Naive thymus-derived CD8-positive, alpha-beta T cell (primary cell): ENCODE results near the gene CIITA. TPM values are rescaled to one million over a fixed set of nuclear protein-coding genes. Genes with fewer than 3 reads are reported as not detected.

Source experiments
- ATAC-seq, 2 donors: fragments of 150-1000 bp; cut with Tn5 transposase in 1 of 2; sonication (Bioruptor Pico), chemical (Tn5 transposase) in 1 of 2; 1 replicate in 1 of 2; 2 replicates in 1 of 2; pipeline ENCODE4 v1.10.0; 2021; ENCODE audit warnings: mild to moderate bottlenecking in 2 of 2, moderate library complexity in 2 of 2
- POLR2A ChIA-PET: fragments of 350-600 bp; sonication (Branson Sonifier 250); formaldehyde crosslinking; loops from one replicate; lab custom pipeline; 2021; ENCODE audit warnings: antibody characterized with exemption; lab: Charles Lee
- DNase-seq, 10 donors: peaks; one replicate each; pipeline versions ENCODE4 v3.0.0 to v3.0.0-alpha.2; 2020 to 2022
- H3K27ac Mint-ChIP-seq, 10 donors: one replicate each; pipeline ENCODE4 v1.8.0; 2020 to 2022; ENCODE audit warnings: mild to moderate bottlenecking in 10 of 10, mixed read lengths in 10 of 10, moderate library complexity in 4 of 10, inconsistent platforms in 1 of 10
- H3K27me3 Mint-ChIP-seq, 5 donors: one replicate each; pipeline ENCODE4 v1.8.0; 2021 to 2022; ENCODE audit warnings: mixed read lengths in 5 of 5
- H3K36me3 Mint-ChIP-seq, 3 donors: one replicate each; pipeline ENCODE4 v1.8.0; 2020 to 2022; ENCODE audit warnings: mixed read lengths in 3 of 3, mild to moderate bottlenecking in 2 of 3, inconsistent platforms in 1 of 3
- H3K4me1 Mint-ChIP-seq, 4 donors: one replicate each; pipeline ENCODE4 v1.8.0; 2021 to 2022; ENCODE audit warnings: mixed read lengths in 4 of 4
- H3K4me3 Mint-ChIP-seq, 10 donors: one replicate each; pipeline ENCODE4 v1.8.0; 2020 to 2022; ENCODE audit warnings: mild to moderate bottlenecking in 10 of 10, mixed read lengths in 10 of 10, moderate library complexity in 6 of 10, inconsistent platforms in 1 of 10
- H3K9me3 Mint-ChIP-seq, 9 donors: one replicate each; pipeline ENCODE4 v1.8.0; 2020 to 2022; ENCODE audit warnings: mixed read lengths in 9 of 9, mild to moderate bottlenecking in 3 of 9, inconsistent platforms in 1 of 9, moderate library complexity in 1 of 9
- polyA plus RNA-seq, 3 donors: library from polyadenylated mRNA; unstranded; fragments of 300-500 nt; fragmentation: Illumina TruSeq; gene quantifications; one replicate each; pipeline ENCODE4 v1.2.3, GENCODE V29; 2021
- total RNA-seq, 8 experiments: library from RNA in 2 of 8; stranded (reverse) in 2 of 8; gene quantifications; one replicate each; pipeline ENCODE4 v1.2.3 and lab custom pipeline; 2021 to 2026

The CIITA gene
- total and polyA plus RNA-seq, 5 experiments from 2014 or later, result 0.07 to 18.8 (median 0.80) TPM

- POLR2A ChIA-PET, result no interaction called here
- Mint-ChIP-seq H3K9me3 (no peaks in the 10 kb centered on the region), H3K36me3 (no peaks in the 10 kb centered on the region), H3K4me1 (peaks cover 0 to 82% (median 1%) of the 10 kb centered on the region in 4 donors), H3K27ac (peak overlapping the region in 1 of 10 donors; percentile 37), H3K27me3 (peaks cover 0 to 49% (median 39%) of the 10 kb centered on the region in 5 donors), H3K4me3 (peak overlapping the region in 2 of 10 donors; percentile 17 to 61)
- DNase-seq (no peak), ATAC-seq (no peak)
Observed at GRCh38 chr16:10888320-10888937, 11.4 kb downstream of the CIITA start.

- Mint-ChIP-seq H3K27ac (no peak overlapping the region), H3K4me3 (no peak overlapping the region), H3K4me1 (peaks cover 0 to 76% (median 1%) of the 10 kb centered on the region in 4 donors), H3K27me3 (peaks cover 1 to 56% (median 40%) of the 10 kb centered on the region in 5 donors), H3K9me3 (no peaks in the 10 kb centered on the region), H3K36me3 (no peaks in the 10 kb centered on the region)
- ATAC-seq (no peak), DNase-seq (no peak)
- POLR2A ChIA-PET, result no interaction called here
Observed at GRCh38 chr16:10889855-10890254, 12.9 kb downstream of the CIITA start.

GRCh38 chr16:10892782-10893318, 15.8 kb downstream of the CIITA start:
- POLR2A ChIA-PET, result interaction anchor here (0.9 kb wide), 1 partner anchor 16 kb away, joined by 3 read pairs; the partner anchor contains the start of gene CIITA
- no peak overlapping the region for H3K27ac Mint-ChIP-seq
- peaks cover 1 to 53% (median 31%) of the 10 kb centered on the region in 5 donors for H3K27me3 Mint-ChIP-seq
- ATAC-seq (no peak), DNase-seq (no peak)
- H3K4me1 Mint-ChIP-seq, result peaks cover 0 to 76% (median 5%) of the 10 kb centered on the region in 4 donors
- no peaks in the 10 kb centered on the region for H3K36me3 Mint-ChIP-seq
- peaks cover 0 to 2% (median 0%) of the 10 kb centered on the region in 9 donors for H3K9me3 Mint-ChIP-seq
- H3K4me3 Mint-ChIP-seq, result no peak overlapping the region

GRCh38 chr16:10895053-10895946, 18.3 kb downstream of the CIITA start:
- Mint-ChIP-seq H3K4me1 (peaks cover 0 to 56% (median 5%) of the 10 kb centered on the region in 4 donors), H3K27me3 (peaks cover 1 to 37% (median 17%) of the 10 kb centered on the region in 5 donors), H3K27ac (peak overlapping the region in 2 of 10 donors; percentile 27 to 55), H3K9me3 (peaks cover 0 to 2% (median 0%) of the 10 kb centered on the region in 9 donors), H3K4me3 (peak overlapping the region in 1 of 10 donors; percentile 32), H3K36me3 (no peaks in the 10 kb centered on the region)
- no peak for ATAC-seq
- POLR2A ChIA-PET, result no interaction called here
- DNase-seq, result peak in 3 of 10 donors; percentile 12 to 33 (median 17)

- POLR2A ChIA-PET, result no interaction called here
- ATAC-seq, result no peak
- H3K27ac Mint-ChIP-seq, result peak overlapping the region in 1 of 10 donors; percentile 55
Observed at GRCh38 chr16:10896165-10896564, 19.2 kb downstream of the CIITA start.

GRCh38 chr16:10896723-10897122, 19.7 kb downstream of the CIITA start:
- Mint-ChIP-seq H3K27me3 (peaks cover 1 to 25% (median 6%) of the 10 kb centered on the region in 5 donors), H3K36me3 (no peaks in the 10 kb centered on the region), H3K4me1 (peaks cover 0 to 45% (median 5%) of the 10 kb centered on the region in 4 donors), H3K9me3 (peaks cover 0 to 2% (median 0%) of the 10 kb centered on the region in 9 donors), H3K4me3 (peak overlapping the region in 1 of 10 donors; percentile 1), H3K27ac (peak overlapping the region in 2 of 10 donors; percentile 44 to 76)
- no peak for DNase-seq
- no peak for ATAC-seq
- POLR2A ChIA-PET, result no interaction called here

More at GRCh38 chr16:10896165-10896564, 19.2 kb downstream of the CIITA start:
- Mint-ChIP-seq H3K36me3 (no peaks in the 10 kb centered on the region), H3K4me3 (peak overlapping the region in 1 of 10 donors; percentile 4), H3K9me3 (peaks cover 0 to 2% (median 0%) of the 10 kb centered on the region in 9 donors), H3K4me1 (peaks cover 0 to 49% (median 5%) of the 10 kb centered on the region in 4 donors), H3K27me3 (peaks cover 1 to 31% (median 11%) of the 10 kb centered on the region in 5 donors)
- no peak for DNase-seq

GRCh38 chr16:10897134-10897533, 20.1 kb downstream of the CIITA start:
- ATAC-seq (no peak), DNase-seq (no peak)
- peaks cover 0 to 2% (median 0%) of the 10 kb centered on the region in 9 donors for H3K9me3 Mint-ChIP-seq
- peak overlapping the region in 1 of 10 donors; percentile 76 for H3K27ac Mint-ChIP-seq
- H3K4me1 Mint-ChIP-seq, result peaks cover 0 to 41% (median 5%) of the 10 kb centered on the region in 4 donors
- peaks cover 1 to 21% (median 5%) of the 10 kb centered on the region in 5 donors for H3K27me3 Mint-ChIP-seq
- H3K36me3 Mint-ChIP-seq, result no peaks in the 10 kb centered on the region
- POLR2A ChIA-PET, result no interaction called here
- H3K4me3 Mint-ChIP-seq, result no peak overlapping the region

- no peak for DNase-seq
- H3K9me3 Mint-ChIP-seq, result peaks cover 3 to 15% (median 9%) of the 10 kb centered on the region in 9 donors
- ATAC-seq, result no peak
- H3K27me3 Mint-ChIP-seq, result peaks cover 0 to 7% (median 0%) of the 10 kb centered on the region in 5 donors
- POLR2A ChIA-PET, result no interaction called here
- no peak overlapping the region for H3K4me3 Mint-ChIP-seq
- peak overlapping the region in 1 of 10 donors; percentile 58 for H3K27ac Mint-ChIP-seq
- H3K36me3 Mint-ChIP-seq, result peaks cover 0 to 10% (median 7%) of the 10 kb centered on the region in 3 donors
- peaks cover 0 to 3% (median 0%) of the 10 kb centered on the region in 4 donors for H3K4me1 Mint-ChIP-seq
Observed at GRCh38 chr16:10902999-10903398, 26.0 kb downstream of the CIITA start.

- H3K27ac Mint-ChIP-seq, result no peak overlapping the region
- H3K4me1 Mint-ChIP-seq, result peaks cover 0 to 1% (median 0%) of the 10 kb centered on the region in 4 donors
- peaks cover 3 to 15% (median 9%) of the 10 kb centered on the region in 9 donors for H3K9me3 Mint-ChIP-seq
- no peak for DNase-seq
- no peak for ATAC-seq
- POLR2A ChIA-PET, result no interaction called here
- H3K27me3 Mint-ChIP-seq, result peaks cover 0 to 7% (median 0%) of the 10 kb centered on the region in 5 donors
- H3K4me3 Mint-ChIP-seq, result no peak overlapping the region
- H3K36me3 Mint-ChIP-seq, result peaks cover 0 to 12% (median 7%) of the 10 kb centered on the region in 3 donors
Observed at GRCh38 chr16:10906482-10906881, 29.5 kb downstream of the CIITA start.

- no peak overlapping the region for H3K27ac Mint-ChIP-seq
Observed at GRCh38 chr16:10906914-10907756, 30.1 kb downstream of the CIITA start.

GRCh38 chr16:10907757-10908045, 30.7 kb downstream of the CIITA start:
- no peak overlapping the region for H3K27ac Mint-ChIP-seq
- H3K9me3 Mint-ChIP-seq, result peaks cover 3 to 11% (median 8%) of the 10 kb centered on the region in 9 donors
- H3K36me3 Mint-ChIP-seq, result peaks cover 0 to 7% (median 6%) of the 10 kb centered on the region in 3 donors
- DNase-seq (no peak), ATAC-seq (no peak)
- no peak overlapping the region for H3K4me3 Mint-ChIP-seq
- H3K27me3 Mint-ChIP-seq, result peaks cover 0 to 5% (median 0%) of the 10 kb centered on the region in 5 donors
- POLR2A ChIA-PET, result no interaction called here
- peaks cover 0 to 6% (median 0%) of the 10 kb centered on the region in 4 donors for H3K4me1 Mint-ChIP-seq

More at GRCh38 chr16:10906914-10907756, 30.1 kb downstream of the CIITA start:
- DNase-seq (no peak), ATAC-seq (no peak)
- Mint-ChIP-seq H3K4me1 (peaks cover 0 to 6% (median 0%) of the 10 kb centered on the region in 4 donors), H3K9me3 (peaks cover 3 to 15% (median 9%) of the 10 kb centered on the region in 9 donors), H3K36me3 (peaks cover 0 to 12% (median 7%) of the 10 kb centered on the region in 3 donors), H3K27me3 (peaks cover 0 to 7% (median 0%) of the 10 kb centered on the region in 5 donors), H3K4me3 (no peak overlapping the region)
- POLR2A ChIA-PET, result interaction anchor here (0.6 kb wide), 1 partner anchor 1878 kb away, joined by 3 read pairs; no protein-coding TSS in a partner anchor
